Measurements from ENCODE around the gene STK25. TPM values are rescaled to one million over a fixed set of nuclear protein-coding genes. Genes with fewer than 3 reads are reported as not detected.
"Not testable (repeated sequence)": the region's sequence is repeated elsewhere in the genome, so short reads cannot be mapped to it uniquely, and the experiment has no call there.

The STK25 gene
- total RNA-seq, 2 experiments from 2014 or later: 108 to 130 TPM

- no peak overlapping the region for H3K4me3 Mint-ChIP-seq
- H3K9me3 Mint-ChIP-seq (ENCODE audit: low read depth): no peaks in the 10 kb centered on the region
- ATAC-seq (no peak), DNase-seq (no peak)
- no peaks in the 10 kb centered on the region for H3K36me3 Mint-ChIP-seq
- no peaks in the 10 kb centered on the region for H3K4me1 Mint-ChIP-seq
- CTCF ChIA-PET: no interaction called here
- H3K27me3 Mint-ChIP-seq: peaks cover 4% of the 10 kb centered on the region
- no peak overlapping the region for H3K27ac Mint-ChIP-seq
These were observed 24.6 kb upstream of the STK25 start for GRCh38 chr2:241532733-241533601.

- CTCF ChIA-PET: no interaction called here
- H3K4me1 Mint-ChIP-seq: no peaks in the 10 kb centered on the region
- no peak for DNase-seq
- peaks cover 4% of the 10 kb centered on the region for H3K27me3 Mint-ChIP-seq
- H3K4me3 Mint-ChIP-seq: no peak overlapping the region
- ATAC-seq: no peak
- no peak overlapping the region for H3K27ac Mint-ChIP-seq
- H3K36me3 Mint-ChIP-seq: no peaks in the 10 kb centered on the region
- H3K9me3 Mint-ChIP-seq (ENCODE audit: low read depth): no peaks in the 10 kb centered on the region
These were observed 23.8 kb upstream of the STK25 start for GRCh38 chr2:241532168-241532567.

- H3K27me3 Mint-ChIP-seq: peaks cover 3% of the 10 kb centered on the region
- H3K36me3 Mint-ChIP-seq: no peaks in the 10 kb centered on the region
- CTCF ChIA-PET: no interaction called here
- DNase-seq (no peak), ATAC-seq (no peak)
- no peak overlapping the region for H3K4me3 Mint-ChIP-seq
- no peaks in the 10 kb centered on the region for H3K9me3 Mint-ChIP-seq (ENCODE audit: low read depth)
- H3K4me1 Mint-ChIP-seq: no peaks in the 10 kb centered on the region
- no peak overlapping the region for H3K27ac Mint-ChIP-seq
These were observed 22.9 kb upstream of the STK25 start for GRCh38 chr2:241531161-241531722.

- CTCF ChIA-PET: no interaction called here
- Mint-ChIP-seq H3K4me1 (no peaks in the 10 kb centered on the region), H3K27ac (no peak overlapping the region), H3K4me3 (no peak overlapping the region), H3K27me3 (peaks cover 3% of the 10 kb centered on the region), H3K9me3 (ENCODE audit: low read depth) (no peaks in the 10 kb centered on the region), H3K36me3 (no peaks in the 10 kb centered on the region)
- DNase-seq: no peak
- no peak for ATAC-seq
These were observed 22.2 kb upstream of the STK25 start for GRCh38 chr2:241530571-241530970.

- H3K36me3 Mint-ChIP-seq; H3K27ac Mint-ChIP-seq; H3K4me1 Mint-ChIP-seq; H3K27me3 Mint-ChIP-seq; ATAC-seq; H3K4me3 Mint-ChIP-seq; H3K9me3 Mint-ChIP-seq (ENCODE audit: low read depth); CTCF ChIA-PET; DNase-seq: not testable (repeated sequence)
These were observed 17.7 kb upstream of the STK25 start for GRCh38 chr2:241525818-241526780.

GRCh38 chr2:241522477-241522876 lies 14.1 kb upstream of the STK25 start:
- CTCF ChIA-PET: interaction anchor here (1.4 kb wide), 1 partner anchor 11 kb away, joined by 3 read pairs; no protein-coding TSS in a partner anchor
- peaks cover 6% of the 10 kb centered on the region for H3K4me1 Mint-ChIP-seq
- ATAC-seq (no peak), DNase-seq (no peak)
- peaks cover 6% of the 10 kb centered on the region for H3K27me3 Mint-ChIP-seq
- H3K36me3 Mint-ChIP-seq: peaks cover 1% of the 10 kb centered on the region
- H3K27ac Mint-ChIP-seq: no peak overlapping the region
- H3K4me3 Mint-ChIP-seq: no peak overlapping the region
- peaks cover 2% of the 10 kb centered on the region for H3K9me3 Mint-ChIP-seq (ENCODE audit: low read depth)

GRCh38 chr2:241519669-241520068 lies 11.3 kb upstream of the STK25 start:
- H3K9me3 Mint-ChIP-seq (ENCODE audit: low read depth): peaks cover 6% of the 10 kb centered on the region
- DNase-seq (no peak), ATAC-seq (no peak)
- H3K4me3 Mint-ChIP-seq: no peak overlapping the region
- peaks cover 5% of the 10 kb centered on the region for H3K36me3 Mint-ChIP-seq
- H3K4me1 Mint-ChIP-seq: peaks cover 28% of the 10 kb centered on the region
- H3K27me3 Mint-ChIP-seq: peaks cover 6% of the 10 kb centered on the region
- H3K27ac Mint-ChIP-seq: no peak overlapping the region
- CTCF ChIA-PET: no interaction called here

GRCh38 chr2:241517297-241517696 lies 8.9 kb upstream of the STK25 start:
- peaks cover 6% of the 10 kb centered on the region for H3K9me3 Mint-ChIP-seq (ENCODE audit: low read depth)
- DNase-seq (no peak), ATAC-seq (no peak)
- CTCF ChIA-PET: no interaction called here
- peaks cover 5% of the 10 kb centered on the region for H3K36me3 Mint-ChIP-seq
- no peak overlapping the region for H3K4me3 Mint-ChIP-seq
- no peak overlapping the region for H3K27ac Mint-ChIP-seq
- peaks cover 8% of the 10 kb centered on the region for H3K27me3 Mint-ChIP-seq
- peaks cover 29% of the 10 kb centered on the region for H3K4me1 Mint-ChIP-seq

GRCh38 chr2:241516520-241516965 lies 8.2 kb upstream of the STK25 start:
- CTCF ChIA-PET: interaction anchor here (0.6 to 1.1 kb wide), 2 partner anchors 82 to 197 kb away, joined by 3 to 5 read pairs; no protein-coding TSS in a partner anchor
- Mint-ChIP-seq H3K9me3 (ENCODE audit: low read depth) (peaks cover 6% of the 10 kb centered on the region), H3K27ac (peak overlapping the region; percentile 84)

GRCh38 chr2:241514986-241515737 lies 6.8 kb upstream of the STK25 start:
- Mint-ChIP-seq H3K9me3 (ENCODE audit: low read depth) (peaks cover 6% of the 10 kb centered on the region), H3K36me3 (peaks cover 5% of the 10 kb centered on the region), H3K27ac (peak overlapping the region; percentile 84), H3K4me1 (peaks cover 24% of the 10 kb centered on the region), H3K4me3 (peak overlapping the region; percentile 37), H3K27me3 (peaks cover 17% of the 10 kb centered on the region)
- ATAC-seq (peak; percentile 49), DNase-seq (no peak)
- CTCF ChIA-PET: interaction anchor here (0.6 to 1.1 kb wide), 2 partner anchors 83 to 188 kb away, joined by 3 to 5 read pairs; no protein-coding TSS in a partner anchor

More at GRCh38 chr2:241516520-241516965, 8.2 kb upstream of the STK25 start:
- ATAC-seq: no peak
- H3K4me1 Mint-ChIP-seq: peaks cover 29% of the 10 kb centered on the region
- H3K36me3 Mint-ChIP-seq: peaks cover 5% of the 10 kb centered on the region
- H3K27me3 Mint-ChIP-seq: peaks cover 11% of the 10 kb centered on the region
- DNase-seq: no peak
- H3K4me3 Mint-ChIP-seq: no peak overlapping the region

GRCh38 chr2:241514553-241514952 lies 6.2 kb upstream of the STK25 start:
- no peak for DNase-seq
- ATAC-seq: no peak
- Mint-ChIP-seq H3K4me3 (no peak overlapping the region), H3K27me3 (peaks cover 14% of the 10 kb centered on the region), H3K4me1 (peaks cover 26% of the 10 kb centered on the region), H3K27ac (no peak overlapping the region), H3K36me3 (peaks cover 5% of the 10 kb centered on the region), H3K9me3 (ENCODE audit: low read depth) (peaks cover 6% of the 10 kb centered on the region)
- CTCF ChIA-PET: interaction anchor here (0.6 kb wide), 1 partner anchor 188 kb away, joined by 3 read pairs; no protein-coding TSS in a partner anchor

GRCh38 chr2:241511091-241511741 lies 2.8 kb upstream of the STK25 start:
- Mint-ChIP-seq H3K9me3 (ENCODE audit: low read depth) (no peaks in the 10 kb centered on the region), H3K4me1 (peaks cover 31% of the 10 kb centered on the region), H3K27ac (no peak overlapping the region), H3K36me3 (no peaks in the 10 kb centered on the region), H3K27me3 (peaks cover 10% of the 10 kb centered on the region), H3K4me3 (no peak overlapping the region)
- no peak for ATAC-seq
- CTCF ChIA-PET: interaction anchor here (1.2 to 1.8 kb wide), 2 partner anchors 11 to 197 kb away, joined by 3 to 4 read pairs; no protein-coding TSS in a partner anchor
- no peak for DNase-seq

Measured in activated CD8-positive, alpha-beta memory T cell treated with anti-CD3 and anti-CD28 coated beads, Interleukin-2, amount 10 ng/mL, durations not matched to agents 7 days and 5 days (primary cell).